ENCODE data around the gene KDM3B. TPM values are rescaled to one million over a fixed set of nuclear protein-coding genes. Genes with fewer than 3 reads are reported as not detected.
"Not testable (repeated sequence)": the region's sequence is repeated elsewhere in the genome, so short reads cannot be mapped to it uniquely, and the experiment has no call there.

Gene KDM3B
- total RNA-seq, 1 experiment from 2014 or later: 89.2 TPM

DNA sequence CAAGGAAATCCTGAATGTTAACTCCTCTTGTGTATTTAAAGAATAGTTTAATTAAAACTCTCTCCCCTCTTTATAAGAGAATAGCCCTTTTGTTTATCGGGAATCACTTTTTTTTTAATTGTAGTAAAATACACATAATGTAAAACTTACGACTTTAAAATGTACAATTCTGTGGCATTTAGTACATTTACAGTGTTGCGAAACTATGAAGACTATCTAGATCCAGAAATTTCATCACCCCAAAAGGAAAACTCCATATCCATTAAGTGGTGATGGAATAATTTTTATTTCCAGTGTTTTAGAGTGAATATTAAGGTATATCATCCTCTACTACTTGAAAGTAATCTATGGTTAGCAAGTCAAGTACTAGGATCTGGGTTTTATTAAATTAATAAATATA lies 36.8 kb downstream of the KDM3B start:
- Histone ChIP-seq H3K56ac (ENCODE audit: insufficient read length, low read depth, low read length) (no peak overlapping the region), H3K79me2 (ENCODE audit: insufficient read depth, low read length) (no peaks in the 10 kb centered on the region), H3K79me1 (ENCODE audit: insufficient read depth, low read depth, low read length, poor library complexity, severe bottlenecking) (no peaks in the 10 kb centered on the region), H3K4me2 (ENCODE audit: insufficient read depth, insufficient read length, low read length) (no peak overlapping the region), H4K20me1 (ENCODE audit: control insufficient read depth, insufficient read depth, insufficient read length) (no peaks in the 10 kb centered on the region), H3K18ac (ENCODE audit: insufficient read length, low read depth, low read length) (no peak overlapping the region), H3K9ac (ENCODE audit: extremely low read depth, insufficient read length, low read length) (no peak overlapping the region), H3K27me3 (ENCODE audit: insufficient read depth, low read length) (no peaks in the 10 kb centered on the region), H3T11ph (ENCODE audit: low read length) (no peak overlapping the region), H3K23ac (ENCODE audit: insufficient read length, low read depth, low read length) (no peak overlapping the region), H4K91ac (ENCODE audit: insufficient read length, low read depth, low read length) (no peak overlapping the region), H2BK15ac (ENCODE audit: low read depth, low read length) (no peak overlapping the region), H2BK20ac (ENCODE audit: low read depth, low read length, poor library complexity, severe bottlenecking) (no peak overlapping the region), H3K23me2 (ENCODE audit: insufficient read length, low read depth, low read length, poor library complexity, severe bottlenecking) (no peaks in the 10 kb centered on the region), H4K8ac (replicated peaks; ENCODE audit: insufficient read length, low read depth, low read length) (no peak overlapping the region), H4K5ac (ENCODE audit: insufficient read length, low read depth, low read length) (no peak overlapping the region), H3K9me3 (ENCODE audit: control insufficient read depth, low read depth, low read length) (no peaks in the 10 kb centered on the region), H3K14ac (ENCODE audit: insufficient read depth, low read length) (no peak overlapping the region), H2BK5ac (ENCODE audit: insufficient read length, low read length) (no peak overlapping the region), H3K4ac (ENCODE audit: low read depth, low read length) (no peak overlapping the region), H3K4me1 (ENCODE audit: insufficient read depth, low read length) (no peaks in the 10 kb centered on the region), H2BK120ac (ENCODE audit: low read depth, low read length, poor library complexity, severe bottlenecking) (no peak overlapping the region), H2BK12ac (ENCODE audit: insufficient read length, low read depth, low read length) (no peak overlapping the region), H3K27ac (ENCODE audit: insufficient read length, low read depth, low read length) (no peak overlapping the region), H2AK5ac (ENCODE audit: insufficient read length, low read length) (no peak overlapping the region), H2AFZ (ENCODE audit: low read length) (no peak overlapping the region)
- Mint-ChIP-seq H3K4me1 (no peaks in the 10 kb centered on the region), H3K4me3 (no peak overlapping the region), H3K36me3 (ENCODE audit: insufficient read depth in 1 of 3, low read depth in 3 of 3) (peaks cover 18 to 65% (median 62%) of the 10 kb centered on the region in 3 experiments; a peak in 6 of 7 replicates), H3K9me3 (no peaks in the 10 kb centered on the region), H3K27ac (no peak overlapping the region), H3K27me3 (ENCODE audit: low read depth) (no peaks in the 10 kb centered on the region)
- WGBS (ENCODE audit: extremely low coverage, insufficient read length, low lambda C conversion rate): no CpG with 5 or more reads among the region's 3 CpGs
- no peak for DNase-seq
- TF ChIP-seq, protein P1, sequence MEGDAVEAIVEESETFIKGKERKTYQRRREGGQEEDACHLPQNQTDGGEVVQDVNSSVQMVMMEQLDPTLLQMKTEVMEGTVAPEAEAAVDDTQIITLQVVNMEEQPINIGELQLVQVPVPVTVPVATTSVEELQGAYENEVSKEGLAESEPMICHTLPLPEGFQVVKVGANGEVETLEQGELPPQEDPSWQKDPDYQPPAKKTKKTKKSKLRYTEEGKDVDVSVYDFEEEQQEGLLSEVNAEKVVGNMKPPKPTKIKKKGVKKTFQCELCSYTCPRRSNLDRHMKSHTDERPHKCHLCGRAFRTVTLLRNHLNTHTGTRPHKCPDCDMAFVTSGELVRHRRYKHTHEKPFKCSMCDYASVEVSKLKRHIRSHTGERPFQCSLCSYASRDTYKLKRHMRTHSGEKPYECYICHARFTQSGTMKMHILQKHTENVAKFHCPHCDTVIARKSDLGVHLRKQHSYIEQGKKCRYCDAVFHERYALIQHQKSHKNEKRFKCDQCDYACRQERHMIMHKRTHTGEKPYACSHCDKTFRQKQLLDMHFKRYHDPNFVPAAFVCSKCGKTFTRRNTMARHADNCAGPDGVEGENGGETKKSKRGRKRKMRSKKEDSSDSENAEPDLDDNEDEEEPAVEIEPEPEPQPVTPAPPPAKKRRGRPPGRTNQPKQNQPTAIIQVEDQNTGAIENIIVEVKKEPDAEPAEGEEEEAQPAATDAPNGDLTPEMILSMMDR (conservative IDR thresholded peaks at IDR 0.05): no peak

DNA sequence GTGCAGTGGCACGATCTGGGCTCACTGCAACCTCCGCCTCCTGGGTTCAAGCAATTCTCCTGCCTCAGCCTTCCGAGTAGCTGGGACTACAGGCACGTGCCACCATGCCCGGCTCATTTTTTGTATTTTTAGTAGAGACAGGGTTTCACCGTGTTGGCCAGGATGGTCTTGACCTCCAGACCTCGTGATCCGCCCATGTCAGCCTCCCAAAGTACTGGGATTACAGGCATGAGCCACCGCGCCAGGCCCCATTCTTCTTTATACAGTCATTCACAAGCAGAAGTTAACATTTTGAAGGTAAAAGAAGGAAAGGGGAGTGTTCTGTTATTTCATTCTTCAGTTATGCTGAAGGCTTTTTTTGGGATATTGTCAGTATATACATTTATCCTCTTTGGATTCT lies 37.4 kb downstream of the KDM3B start:
- H3K27me3 Mint-ChIP-seq (ENCODE audit: low read depth): not testable (repeated sequence)

More for the DNA sequence above, 37.4 kb downstream of the KDM3B start:
- H3T11ph ChIP-seq (ENCODE audit: low read length); H3K56ac ChIP-seq (ENCODE audit: insufficient read length, low read depth, low read length); H3K4me1 ChIP-seq (ENCODE audit: insufficient read depth, low read length); H3K27ac ChIP-seq (ENCODE audit: insufficient read length, low read depth, low read length); H2BK5ac ChIP-seq (ENCODE audit: insufficient read length, low read length); H3K4me3 Mint-ChIP-seq; H2BK12ac ChIP-seq (ENCODE audit: insufficient read length, low read depth, low read length); H4K20me1 ChIP-seq (ENCODE audit: control insufficient read depth, insufficient read depth, insufficient read length); DNase-seq; H2BK15ac ChIP-seq (ENCODE audit: low read depth, low read length); H3K23me2 ChIP-seq (ENCODE audit: insufficient read length, low read depth, low read length, poor library complexity, severe bottlenecking); H3K9ac ChIP-seq (ENCODE audit: extremely low read depth, insufficient read length, low read length); H4K8ac ChIP-seq (replicated peaks; ENCODE audit: insufficient read length, low read depth, low read length); H3K23ac ChIP-seq (ENCODE audit: insufficient read length, low read depth, low read length); H3K79me2 ChIP-seq (ENCODE audit: insufficient read depth, low read length); H2BK120ac ChIP-seq (ENCODE audit: low read depth, low read length, poor library complexity, severe bottlenecking); H2BK20ac ChIP-seq (ENCODE audit: low read depth, low read length, poor library complexity, severe bottlenecking); H3K4me2 ChIP-seq (ENCODE audit: insufficient read depth, insufficient read length, low read length); H3K27me3 ChIP-seq (ENCODE audit: insufficient read depth, low read length); H3K18ac ChIP-seq (ENCODE audit: insufficient read length, low read depth, low read length); H4K91ac ChIP-seq (ENCODE audit: insufficient read length, low read depth, low read length); H3K9me3 Mint-ChIP-seq; H3K4me1 Mint-ChIP-seq; H2AFZ ChIP-seq (ENCODE audit: low read length); H3K9me3 ChIP-seq (ENCODE audit: control insufficient read depth, low read depth, low read length); H3K79me1 ChIP-seq (ENCODE audit: insufficient read depth, low read depth, low read length, poor library complexity, severe bottlenecking); H4K5ac ChIP-seq (ENCODE audit: insufficient read length, low read depth, low read length); H2AK5ac ChIP-seq (ENCODE audit: insufficient read length, low read length); H3K14ac ChIP-seq (ENCODE audit: insufficient read depth, low read length); H3K4ac ChIP-seq (ENCODE audit: low read depth, low read length): not testable (repeated sequence)
- Mint-ChIP-seq H3K27ac (peak overlapping the region in 1 of 3 experiments; percentile 46; a peak in 2 of 7 replicates), H3K36me3 (ENCODE audit: insufficient read depth in 1 of 3, low read depth in 3 of 3) (peaks cover 18 to 71% (median 68%) of the 10 kb centered on the region in 3 experiments; a peak in 6 of 7 replicates)
- no CpG with 5 or more reads among the region's 10 CpGs for WGBS (ENCODE audit: extremely low coverage, insufficient read length, low lambda C conversion rate)
